22Rv1 (cell line): ENCODE data around the gene AGRP.

ENCODE experiments used
- CTCF ChIP-seq: fragments of 450-650 bp; IDR thresholded peaks from 2 replicates; pipeline ENCODE4 v1.5.1; 2017; ENCODE audit warnings: mild to moderate bottlenecking
- ZFX ChIP-seq: fragments of 450-650 bp; IDR thresholded peaks from 2 replicates; pipeline ENCODE4 v1.6.1; 2017; ENCODE audit warnings: antibody characterized with exemption, borderline replicate concordance

GRCh38 chr16:67460168-67460567 lies 23.2 kb downstream of the AGRP start:
- TF ChIP-seq CTCF = no peak
- no peak for TF ChIP-seq ZFX
